ENCODE measurements around the gene FAP. TPM values are rescaled to one million over a fixed set of nuclear protein-coding genes. Genes with fewer than 3 reads are reported as not detected.

Gene FAP
- total and polyA plus RNA-seq, 2 donors (not counting 3 experiments of a cell fraction or from before 2014, with no cell fraction given) = 1.1 TPM; not detected in 1

DNA sequence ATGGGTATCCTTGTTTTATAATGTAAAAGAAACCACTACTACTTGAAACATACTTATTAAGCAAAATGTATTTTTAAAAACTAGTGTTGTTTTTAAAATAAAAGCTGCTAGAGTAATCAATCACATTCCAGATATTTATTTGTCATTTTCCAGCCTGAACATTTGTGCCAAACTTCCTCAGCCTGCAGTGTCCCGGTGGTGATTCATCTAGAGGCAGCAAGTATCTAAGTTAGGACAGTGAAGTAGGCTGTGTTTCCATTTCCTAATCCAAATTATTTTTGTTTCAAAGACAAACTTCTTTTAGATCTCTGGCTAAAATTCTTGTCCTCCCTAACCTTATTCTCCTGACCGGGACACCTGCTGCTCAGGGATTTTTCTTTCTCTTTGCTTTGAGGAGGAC lies 78.4 kb downstream of the FAP start:
- ChIA-PET CTCF (interaction anchor here (1.0 to 2.1 kb wide), 2 partner anchors 23 to 134 kb away, joined by 3 to 7 read pairs; no protein-coding TSS in a partner anchor), POLR2A (no interaction called here)
- no peak overlapping the region for H3K9ac ChIP-seq (replicated peaks; ENCODE audit: extremely low read depth, insufficient read depth, low read length)
- no peaks in the 10 kb centered on the region for H3K36me3 ChIP-seq (ENCODE audit: control insufficient read depth in 2 of 2, extremely low read depth in 1 of 2, insufficient read depth in 2 of 2, low read length in 2 of 2)
- H4K20me1 ChIP-seq (replicated peaks; ENCODE audit: control insufficient read depth, extremely low read depth, insufficient read depth, low read length) = no peaks in the 10 kb centered on the region
- peaks cover 0 to 4% of the 10 kb centered on the region in 2 experiments for H3K27me3 ChIP-seq (ENCODE audit: control insufficient read depth in 2 of 2, insufficient read depth in 2 of 2, low read length in 2 of 2)
- no peaks in the 10 kb centered on the region for H3K9me3 ChIP-seq (replicated peaks; ENCODE audit: control insufficient read depth, insufficient read depth, low read length)
- H3K4me2 ChIP-seq (ENCODE audit: insufficient read depth, low read length) = no peak overlapping the region
- H3K9me1 ChIP-seq (replicated peaks; ENCODE audit: control insufficient read depth, extremely low read depth, insufficient read depth, low read length) = no peaks in the 10 kb centered on the region
- no peak for DNase-seq (ENCODE audit: low read depth, low spot score)
- no peaks in the 10 kb centered on the region for H3K79me2 ChIP-seq (ENCODE audit: control insufficient read depth, insufficient read depth, low read length)
- intact Hi-C loops (cut with micrococcal nuclease) = no loop called here
- H3K27ac ChIP-seq (ENCODE audit: insufficient read depth, low read depth, low read length) = no peak overlapping the region
- H3K4me1 ChIP-seq (ENCODE audit: control insufficient read depth, extremely low read depth, insufficient read depth, low read length) = no peaks in the 10 kb centered on the region
- BruUV-seq (replicated peaks) = no TSS peak
- dilution Hi-C loops (cut with MboI; ENCODE audit: extremely low pct_ligation_motif_present, low sequenced_read_pairs) = no loop called here
- TF ChIP-seq POLR2AphosphoS5 (IDR thresholded peaks at IDR 0.05; ENCODE audit: insufficient read depth, low read depth, low read length) = no peak
- no peak overlapping the region for H3K4me3 ChIP-seq (replicated peaks in 1 of 3; ENCODE audit: insufficient read depth in 1 of 3, low read depth in 1 of 3, low read length in 3 of 3)
- no peak overlapping the region for H2AFZ ChIP-seq (ENCODE audit: low read depth, low read length)
- FAIRE-seq = no peak

- Histone ChIP-seq H2AFZ (ENCODE audit: low read depth, low read length) (no peak overlapping the region), H3K27ac (ENCODE audit: insufficient read depth, low read depth, low read length) (no peak overlapping the region), H3K36me3 (ENCODE audit: control insufficient read depth in 2 of 2, extremely low read depth in 1 of 2, insufficient read depth in 2 of 2, low read length in 2 of 2) (no peaks in the 10 kb centered on the region), H3K79me2 (ENCODE audit: control insufficient read depth, insufficient read depth, low read length) (no peaks in the 10 kb centered on the region), H3K4me2 (ENCODE audit: insufficient read depth, low read length) (no peak overlapping the region), H3K4me3 (replicated peaks in 1 of 3; ENCODE audit: insufficient read depth in 1 of 3, low read depth in 1 of 3, low read length in 3 of 3) (no peak overlapping the region), H4K20me1 (replicated peaks; ENCODE audit: control insufficient read depth, extremely low read depth, insufficient read depth, low read length) (no peaks in the 10 kb centered on the region), H3K9me1 (replicated peaks; ENCODE audit: control insufficient read depth, extremely low read depth, insufficient read depth, low read length) (no peaks in the 10 kb centered on the region), H3K9me3 (replicated peaks; ENCODE audit: control insufficient read depth, insufficient read depth, low read length) (no peaks in the 10 kb centered on the region), H3K4me1 (ENCODE audit: control insufficient read depth, extremely low read depth, insufficient read depth, low read length) (peaks cover 3% of the 10 kb centered on the region), H3K9ac (replicated peaks; ENCODE audit: extremely low read depth, insufficient read depth, low read length) (no peak overlapping the region), H3K27me3 (ENCODE audit: control insufficient read depth in 2 of 2, insufficient read depth in 2 of 2, low read length in 2 of 2) (peaks cover 0 to 1% of the 10 kb centered on the region in 2 experiments)
- TF ChIP-seq FOS (IDR thresholded peaks at IDR 0.05; ENCODE audit: borderline replicate concordance, insufficient read depth, low read length) (no peak), POLR2AphosphoS5 (IDR thresholded peaks at IDR 0.05; ENCODE audit: insufficient read depth, low read depth, low read length) (no peak), GATA2 (IDR thresholded peaks at IDR 0.05; ENCODE audit: insufficient read depth, insufficient read length, low read depth, low read length) (no peak), EZH2 (IDR thresholded peaks at IDR 0.05; ENCODE audit: borderline replicate concordance, low read depth, low read length, severe bottlenecking) (no peak), MYC (IDR thresholded peaks at IDR 0.05; ENCODE audit: low read depth, low read length) (no peak), JUN (IDR thresholded peaks at IDR 0.05; ENCODE audit: borderline replicate concordance, insufficient read depth, insufficient read length, low read depth) (no peak), MAX (IDR thresholded peaks at IDR 0.05; ENCODE audit: insufficient read depth, insufficient read length) (no peak), CTCF (IDR thresholded peaks at IDR 0.05; ENCODE audit: extremely low read depth in 1 of 2, insufficient read depth in 1 of 2, low read depth in 1 of 2, low read length in 2 of 2) (no peak), POLR2A (IDR thresholded peaks at IDR 0.05; ENCODE audit: low read depth, low read length) (no peak)
- no peak for DNase-seq (ENCODE audit: low read depth, low spot score)
- intact Hi-C loops (cut with micrococcal nuclease) (no loop called here), dilution Hi-C loops (cut with MboI; ENCODE audit: extremely low pct_ligation_motif_present, low sequenced_read_pairs) (no loop called here)
- no peak for FAIRE-seq
- ChIA-PET CTCF (interaction anchor here (1.6 to 1.8 kb wide), 2 partner anchors 10 to 139 kb away, joined by 3 to 10 read pairs; no protein-coding TSS in a partner anchor), POLR2A (no interaction called here)
- BruUV-seq (replicated peaks) = no TSS peak
These were observed 83.8 kb downstream of the FAP start for GRCh38 chr2:162159446-162159845.
